ENCODE data around the gene TSPAN12.

- TF ChIP-seq CTCF (conservative IDR thresholded peaks at IDR 0.05; ENCODE audit: low read length) (no peak), EZH2phosphoT487 (IDR thresholded peaks at IDR 0.05; ENCODE audit: borderline replicate concordance) (no peak)
Observed at GRCh38 chr7:120780938-120781337, 77.0 kb downstream of the TSPAN12 start.

Measured in Loucy (cell line).